HepG2 (cell line): ENCODE data around the gene MYH10.

Experiments used
- ISL2 ChIP-seq: sonication (generic); formaldehyde crosslinking; IDR thresholded peaks from 2 replicates; pipeline ENCODE4 v1.5.0; 2020; ENCODE audit warnings: missing genetic modification reagents
- ZNF609 ChIP-seq: sonication (generic); formaldehyde crosslinking; IDR thresholded peaks from 2 replicates; pipeline ENCODE4 v1.4.0; 2020; ENCODE audit warnings: mild to moderate bottlenecking, missing genetic modification reagents, borderline replicate concordance
- ZNF879 ChIP-seq: sonication (generic); formaldehyde crosslinking; IDR thresholded peaks from 2 replicates; pipeline ENCODE4 v1.8.1; 2023; ENCODE audit warnings: missing genetic modification reagents

GRCh38 chr17:8518326-8518725, 112.2 kb downstream of the MYH10 start:
- TF ChIP-seq ZNF879 (CRISPR knock-in tag) (no peak), ISL2 (CRISPR knock-in tag) (no peak), ZNF609 (CRISPR knock-in tag) (no peak)
